VCaP (cell line): ENCODE data around the gene ETV5.
A peak's percentile ranks its signal among the peaks of the same experiment; 100 is the strongest.

Experiments used
- H3K27ac ChIP-seq: fragments of 450-650 bp; 2 replicates; pipeline ENCODE4 v1.5.1; 2017
- CTCF ChIP-seq: fragments of 450-650 bp; conservative IDR thresholded peaks from 2 replicates; pipeline ENCODE4 v1.5.1; 2017; ENCODE audit warnings: mild to moderate bottlenecking, moderate library complexity

The ETV5 gene

DNA sequence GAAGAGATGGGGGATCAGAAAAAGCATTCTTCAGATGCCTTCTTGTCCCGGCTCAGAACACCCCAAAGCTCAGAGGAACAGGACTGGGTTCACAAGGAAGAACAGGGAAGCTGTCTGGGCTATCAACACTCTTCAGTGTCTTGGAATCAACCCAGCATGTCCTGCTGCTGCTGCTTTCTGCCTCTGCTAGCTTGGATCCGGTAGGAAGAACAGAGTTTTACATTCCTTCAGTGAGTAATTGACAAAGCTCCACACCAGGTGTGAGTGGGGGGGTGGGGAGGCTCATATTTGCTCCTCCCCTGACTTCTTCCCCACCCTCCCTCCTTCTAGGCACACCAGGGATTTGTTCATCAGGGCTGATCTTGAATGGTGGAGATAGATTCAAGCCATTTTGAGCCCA, 13.1 kb upstream of the ETV5 start:
- no peak for TF ChIP-seq CTCF
- no peak overlapping the region for H3K27ac ChIP-seq

DNA sequence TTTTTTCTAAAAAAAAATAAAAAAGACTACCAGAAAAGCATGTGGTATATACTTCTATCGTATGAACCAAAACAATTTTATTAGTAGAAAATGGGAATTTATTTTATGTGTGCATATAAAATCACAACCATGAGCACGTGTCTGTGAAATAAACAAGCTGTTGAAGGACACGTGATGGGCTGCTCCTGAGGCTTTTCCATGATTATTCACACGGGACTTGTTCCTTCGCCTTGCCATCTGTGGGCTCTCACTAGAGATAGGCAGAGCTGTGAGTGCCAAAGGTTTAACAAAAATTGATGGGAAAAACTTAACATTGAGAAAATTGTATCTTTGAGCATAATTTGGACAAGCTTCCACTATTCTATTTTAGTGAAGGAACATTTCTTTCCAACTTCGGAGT, 12.4 kb upstream of the ETV5 start:
- no peak overlapping the region for H3K27ac ChIP-seq
- no peak for TF ChIP-seq CTCF

- no peak overlapping the region for H3K27ac ChIP-seq
- no peak for TF ChIP-seq CTCF
These were observed 10.6 kb upstream of the ETV5 start for GRCh38 chr3:186119499-186119898.

DNA sequence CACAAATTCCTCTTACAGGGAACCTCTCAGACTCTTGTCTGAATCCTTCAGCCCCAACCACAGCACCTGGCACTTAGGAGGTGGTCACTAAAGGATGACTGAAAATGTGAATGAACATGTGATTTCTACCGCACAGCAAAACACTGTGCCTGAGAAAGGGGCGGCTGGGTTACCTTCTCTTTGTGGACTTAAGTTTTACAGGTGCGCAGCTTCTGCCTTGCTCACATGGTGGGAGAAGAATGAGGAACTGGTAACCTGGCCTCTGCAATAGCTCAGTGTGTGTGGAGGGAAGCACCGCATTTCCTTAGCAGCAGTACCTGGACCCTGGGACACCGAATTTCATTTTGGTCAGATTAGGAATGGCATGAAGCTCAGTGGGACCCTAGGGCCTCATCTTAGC, 9.8 kb upstream of the ETV5 start:
- TF ChIP-seq CTCF = no peak

DNA sequence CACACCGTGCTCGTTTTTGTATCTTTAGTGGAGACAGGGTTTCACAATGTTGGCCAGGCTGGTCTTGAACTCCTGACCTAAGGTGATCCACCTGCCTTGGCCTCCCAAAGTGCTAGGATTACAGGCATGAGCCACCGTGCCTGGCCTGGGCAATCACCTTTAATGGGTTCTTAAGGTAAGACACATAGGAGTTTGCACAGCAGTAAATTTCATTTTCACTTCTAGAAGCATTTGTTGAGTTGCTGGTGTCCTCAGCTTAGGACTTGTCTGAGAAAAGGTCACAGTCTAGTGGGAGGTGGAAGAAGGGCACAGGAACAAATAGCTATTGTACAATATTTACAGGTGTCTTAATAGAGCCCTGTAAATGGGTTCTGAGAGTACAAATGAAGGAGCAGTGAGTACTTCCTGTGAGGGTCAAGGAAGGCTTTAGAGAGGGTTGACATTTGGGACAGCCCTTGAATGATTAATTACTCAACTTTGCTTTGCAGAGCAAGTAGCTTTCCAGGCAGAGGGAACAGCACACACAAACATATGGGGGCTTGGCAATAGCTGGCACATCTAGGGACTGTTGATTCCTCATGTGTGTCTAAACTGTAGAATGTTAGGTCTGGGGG, 8.7 kb upstream of the ETV5 start:
- TF ChIP-seq CTCF = no peak
- H3K27ac ChIP-seq = peak overlapping the region; percentile 42; the same call in 1 of the 2 replicates

More for the DNA sequence above, 9.8 kb upstream of the ETV5 start:
- no peak overlapping the region for H3K27ac ChIP-seq

DNA sequence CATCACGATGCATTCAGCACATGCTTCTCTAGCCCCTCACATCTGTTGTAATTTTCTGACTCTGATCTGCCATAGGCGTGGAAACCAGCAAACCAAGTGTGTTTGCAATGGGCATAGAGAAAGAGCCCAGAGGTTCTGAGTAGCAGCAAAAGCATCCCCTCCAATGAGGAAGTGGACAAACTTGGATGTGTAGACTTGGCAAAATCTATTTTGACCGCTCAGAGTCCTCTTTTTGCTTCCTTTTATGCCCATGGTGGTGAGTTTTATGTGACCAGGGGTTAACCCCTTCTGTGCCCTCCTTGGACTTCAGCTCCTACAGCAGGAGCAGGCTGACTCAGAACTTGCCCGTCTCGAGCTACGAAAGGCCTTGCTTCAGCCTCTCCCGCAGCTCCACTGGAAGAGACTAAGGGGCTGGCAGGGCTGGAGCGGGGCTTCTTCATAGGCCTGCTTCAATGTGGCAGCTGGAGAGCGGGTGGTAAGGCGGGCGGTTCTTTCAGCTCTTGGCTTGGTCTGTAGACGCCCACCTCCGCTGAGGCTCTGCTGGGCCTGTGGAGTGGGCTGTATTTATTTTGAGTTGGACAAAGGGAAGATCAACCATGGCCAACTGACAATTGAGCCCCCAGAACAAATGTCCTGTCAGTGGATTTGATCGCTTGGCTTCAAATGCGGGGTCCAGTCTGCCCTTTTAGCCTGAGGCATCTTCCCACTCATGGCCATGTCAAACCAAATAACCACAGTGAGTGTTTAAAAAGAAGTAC, 6.5 kb upstream of the ETV5 start:
- no peak for TF ChIP-seq CTCF
- H3K27ac ChIP-seq = no peak overlapping the region

DNA sequence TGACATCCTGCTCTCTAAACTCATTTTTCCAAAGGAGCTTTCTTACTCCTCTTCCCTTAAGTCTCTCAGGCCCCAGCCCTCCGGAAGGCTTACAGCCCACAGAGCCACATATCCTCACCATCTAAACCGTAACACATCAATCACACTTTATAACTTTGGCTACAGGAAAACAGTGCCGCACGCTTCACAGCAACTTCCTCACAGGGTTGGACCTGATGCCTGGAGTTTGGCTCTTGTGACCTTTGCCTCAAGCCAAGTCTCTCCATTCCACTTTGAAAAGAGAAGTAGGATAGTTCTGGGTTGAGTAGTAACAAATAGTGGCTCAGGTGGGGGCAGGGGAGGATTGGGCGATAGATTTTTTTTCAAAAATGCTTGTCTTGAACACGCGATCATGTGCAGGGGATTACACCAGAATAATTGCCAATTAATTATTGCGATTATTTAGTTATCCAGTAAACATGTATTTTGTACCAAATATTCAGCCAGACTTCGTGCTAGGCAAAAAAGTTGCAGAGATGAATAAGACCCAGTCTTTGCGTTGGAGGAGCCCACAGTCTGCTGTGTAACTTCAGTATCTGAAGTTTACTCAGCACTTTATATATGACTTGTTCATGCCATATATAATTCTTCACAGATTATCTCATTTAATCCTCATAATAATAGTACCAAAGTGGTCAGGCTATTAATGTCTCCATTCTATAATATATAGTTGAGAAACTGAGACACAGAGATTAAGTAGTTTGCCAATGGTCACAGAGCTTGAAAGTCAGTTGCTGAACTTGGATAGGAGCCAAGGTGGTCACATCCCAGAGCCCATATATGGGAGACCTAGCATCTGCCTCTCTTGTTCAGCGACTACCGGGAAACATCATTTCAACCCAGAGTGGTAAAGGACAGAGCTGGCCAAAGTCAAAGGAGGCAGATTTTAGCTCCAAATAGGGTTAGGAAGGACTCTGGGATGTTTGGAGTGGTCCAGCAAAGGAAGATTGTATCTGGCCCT, 2.4 kb upstream of the ETV5 start:
- TF ChIP-seq CTCF = no peak
- no peak overlapping the region for H3K27ac ChIP-seq
